ENCODE data around the gene TEX2.

The TEX2 gene

GRCh38 chr17:64263000-64263766 lies at the start of gene TEX2:
TSS of gene TEX2 (minus strand) at chr17:64263260. CDS start at chr17:64214217, 49,043 bp downstream.
- peak; percentile 88 for DNase-seq

- no peak for DNase-seq
Observed at GRCh38 chr17:64309710-64310109, 46.6 kb upstream of the TEX2 start.

GRCh38 chr17:64309021-64309420 lies 46.0 kb upstream of the TEX2 start:
- no peak for DNase-seq

- DNase-seq: peak; percentile 31
Observed at GRCh38 chr17:64306850-64307463, 43.9 kb upstream of the TEX2 start.

- DNase-seq: no peak
Observed at GRCh38 chr17:64304551-64304950, 41.5 kb upstream of the TEX2 start.

GRCh38 chr17:64300699-64300965 lies 37.6 kb upstream of the TEX2 start:
- no peak for DNase-seq

GRCh38 chr17:64297467-64298088 lies 34.5 kb upstream of the TEX2 start:
- no peak for DNase-seq

- DNase-seq: no peak
Observed at GRCh38 chr17:64296246-64296645, 33.2 kb upstream of the TEX2 start.

- DNase-seq: no peak
Observed at GRCh38 chr17:64295146-64295545, 32.1 kb upstream of the TEX2 start.

GRCh38 chr17:64291268-64291851 lies 28.3 kb upstream of the TEX2 start:
- no peak for DNase-seq

- no peak for DNase-seq
Observed at GRCh38 chr17:64289741-64290141, 26.7 kb upstream of the TEX2 start.

GRCh38 chr17:64282753-64283080 lies 19.7 kb upstream of the TEX2 start:
- DNase-seq: no peak

GRCh38 chr17:64281962-64282752 lies 19.1 kb upstream of the TEX2 start:
- DNase-seq: peak; percentile 53

- no peak for DNase-seq
Observed at GRCh38 chr17:64278614-64279013, 15.6 kb upstream of the TEX2 start.

GRCh38 chr17:64277831-64278562 lies 14.9 kb upstream of the TEX2 start:
- no peak for DNase-seq

GRCh38 chr17:64276961-64277505 lies 14.0 kb upstream of the TEX2 start:
- no peak for DNase-seq

- DNase-seq: no peak
Observed at GRCh38 chr17:64275016-64275415, 12.0 kb upstream of the TEX2 start.

GRCh38 chr17:64273006-64273405 lies 9.9 kb upstream of the TEX2 start:
- no peak for DNase-seq

GRCh38 chr17:64270885-64271284 lies 7.8 kb upstream of the TEX2 start:
- no peak for DNase-seq

GRCh38 chr17:64269687-64270649 lies 6.9 kb upstream of the TEX2 start:
- DNase-seq: no peak

- no peak for DNase-seq
Observed at GRCh38 chr17:64264891-64265290, 1.8 kb upstream of the TEX2 start.
